Inferior parietal cortex (tissue), 1 donor: ENCODE measurements around the gene BPTF.
"Not testable (repeated sequence)": the region's sequence is repeated elsewhere in the genome, so short reads cannot be mapped to it uniquely, and the experiment has no call there.

ENCODE experiments used
- DNase-seq: peaks from one replicate; pipeline ENCODE4 v3.0.0-alpha.2; 2016; ENCODE audit errors: extremely low spot score

The BPTF gene

DNA sequence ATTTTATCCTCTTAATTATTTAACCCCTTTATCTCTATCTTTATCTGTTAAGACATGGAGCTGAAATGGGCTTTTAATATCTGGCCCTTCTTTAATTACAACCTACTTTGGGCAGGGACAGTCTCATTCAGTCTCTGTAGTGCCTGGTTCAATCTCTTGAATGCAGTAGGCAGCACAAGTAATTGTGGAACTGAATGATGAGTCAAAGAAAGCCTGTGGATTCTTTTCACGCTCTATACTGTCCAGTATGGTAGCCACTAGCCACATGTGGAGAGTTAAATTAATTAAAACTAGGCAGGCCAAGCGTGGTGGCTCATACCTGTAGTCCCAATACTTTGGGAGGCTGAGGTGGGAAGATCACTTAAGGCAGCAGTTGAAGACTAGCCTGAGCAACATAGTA lies 9.3 kb downstream of the BPTF start:
- DNase-seq: no peak

DNA sequence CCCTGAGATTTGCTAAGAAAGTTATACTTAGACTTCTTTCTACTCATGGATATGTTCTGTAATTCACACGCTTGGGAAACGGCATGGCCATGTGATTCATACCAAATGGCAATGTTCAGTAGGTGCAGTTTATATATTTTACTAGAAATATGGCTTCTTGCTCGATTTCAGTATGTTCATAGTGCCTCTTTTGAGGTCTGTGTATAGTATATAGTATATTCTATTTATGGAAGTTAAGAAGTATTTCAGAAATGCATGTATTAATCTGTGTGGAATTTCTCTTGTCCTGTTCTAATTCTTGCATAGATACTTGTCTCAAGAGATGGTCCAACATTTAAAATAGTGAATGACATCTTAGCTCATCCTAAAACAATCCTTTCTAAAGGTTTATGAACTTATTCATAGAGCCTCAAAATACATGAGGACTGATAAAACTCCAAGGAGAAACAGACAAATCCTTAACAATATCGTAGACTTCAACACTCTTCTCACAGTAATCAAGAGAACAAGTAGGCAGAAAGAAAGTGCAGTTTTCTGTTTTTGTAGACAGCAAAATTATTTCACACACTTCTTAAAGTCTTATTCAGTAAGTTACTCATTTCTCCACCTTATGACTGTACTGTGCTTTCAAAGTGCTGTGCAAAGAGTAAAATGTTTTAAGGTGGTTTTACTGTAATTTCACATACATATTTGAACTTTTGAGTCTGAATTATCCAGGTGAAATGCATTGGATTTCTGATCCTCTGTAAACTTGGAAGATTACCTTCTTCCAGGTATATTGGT lies 11.1 kb downstream of the BPTF start:
- no peak for DNase-seq

DNA sequence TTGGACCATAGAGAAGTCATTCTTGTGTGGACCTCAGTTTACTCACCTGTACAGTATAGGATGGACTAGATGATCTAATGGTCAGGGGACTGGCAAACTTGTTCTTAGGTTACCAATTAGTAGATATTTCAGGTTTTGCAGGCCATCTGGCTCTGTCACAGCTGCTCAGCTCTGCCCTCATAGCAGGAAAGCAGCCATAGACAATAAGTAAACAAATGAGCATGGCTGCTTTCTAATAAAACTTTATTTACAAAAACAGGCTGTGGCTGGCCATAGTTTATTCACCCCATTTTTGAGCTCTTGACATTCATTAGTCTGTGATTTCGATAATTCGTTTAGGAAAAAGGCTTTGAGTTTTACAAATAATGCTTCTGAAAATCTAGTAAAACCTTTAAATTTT lies 12.7 kb downstream of the BPTF start:
- DNase-seq: no peak

DNA sequence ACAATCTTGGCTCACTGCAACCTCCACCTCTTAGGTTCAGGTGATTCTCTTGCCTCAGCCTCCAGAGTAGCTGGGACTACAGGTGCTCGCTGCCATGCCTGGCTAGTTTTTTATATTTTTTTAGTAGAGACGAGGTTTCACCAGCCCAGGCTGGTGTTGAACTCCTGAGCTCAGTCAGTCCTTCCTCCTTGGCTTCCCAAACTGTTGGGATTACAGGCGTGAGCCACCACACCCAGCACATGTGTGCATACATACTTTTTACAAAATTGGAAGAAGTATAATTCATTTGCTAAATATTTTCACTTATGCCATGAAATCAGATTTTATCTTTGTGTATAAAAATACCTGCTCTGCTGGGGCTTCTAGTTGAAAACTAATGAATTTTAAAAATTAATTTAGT lies 13.2 kb downstream of the BPTF start:
- no peak for DNase-seq

DNA sequence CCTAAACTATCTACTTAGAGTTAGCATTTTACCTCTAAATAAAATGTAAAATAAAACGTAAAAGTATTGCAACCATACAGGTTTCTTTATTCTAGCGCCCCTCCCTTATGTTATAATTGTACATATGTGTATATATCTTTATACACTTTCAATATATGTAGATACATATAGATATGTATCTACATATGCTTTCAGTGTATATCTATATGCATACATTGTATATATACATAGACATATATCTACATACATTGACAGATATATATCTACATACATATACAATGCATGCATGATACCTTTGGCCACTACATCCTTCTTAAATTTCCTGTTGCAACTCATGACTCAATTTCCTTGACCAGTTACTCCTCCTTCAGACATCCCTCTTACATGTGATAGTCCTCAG lies 16.7 kb downstream of the BPTF start:
- no peak for DNase-seq

DNA sequence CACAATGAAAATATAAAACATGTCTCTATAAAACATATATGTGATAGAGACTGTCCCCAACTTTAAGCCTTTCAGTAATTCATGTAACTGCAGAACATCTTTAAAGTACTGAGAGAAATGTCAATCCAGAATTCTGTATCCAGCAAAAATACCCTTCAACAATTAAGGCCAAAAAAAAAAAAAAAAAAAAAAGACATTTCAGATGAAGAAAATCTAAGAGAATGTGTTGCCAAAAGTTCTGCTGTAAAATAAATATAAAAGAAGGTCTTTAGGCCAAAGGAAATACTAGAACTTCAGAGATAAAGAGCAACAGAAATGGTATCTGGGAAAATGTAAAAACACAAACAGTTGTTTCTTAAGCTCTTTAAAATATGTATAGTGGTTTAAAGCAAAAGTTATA lies 17.3 kb downstream of the BPTF start:
- no peak for DNase-seq

DNA sequence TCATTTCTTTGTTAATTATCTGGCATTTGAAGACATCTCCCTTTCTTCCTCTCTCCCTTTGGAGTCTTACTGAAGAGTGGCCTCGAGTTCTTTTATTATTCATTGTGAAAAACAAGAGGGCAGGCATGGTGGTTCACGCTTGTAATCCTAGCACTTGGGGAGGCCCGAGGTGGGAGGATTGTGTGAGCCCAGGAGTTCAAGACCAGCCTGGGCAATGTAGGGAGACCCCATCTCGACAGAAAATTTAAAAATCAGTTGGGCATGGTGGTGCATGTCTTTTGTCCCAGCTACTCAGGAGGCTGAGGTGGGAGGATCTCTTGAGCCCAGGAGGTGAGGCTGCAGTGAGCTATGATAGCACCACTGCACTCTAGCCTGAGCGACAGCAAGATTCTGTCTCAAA lies 20.1 kb downstream of the BPTF start:
- DNase-seq: no peak

DNA sequence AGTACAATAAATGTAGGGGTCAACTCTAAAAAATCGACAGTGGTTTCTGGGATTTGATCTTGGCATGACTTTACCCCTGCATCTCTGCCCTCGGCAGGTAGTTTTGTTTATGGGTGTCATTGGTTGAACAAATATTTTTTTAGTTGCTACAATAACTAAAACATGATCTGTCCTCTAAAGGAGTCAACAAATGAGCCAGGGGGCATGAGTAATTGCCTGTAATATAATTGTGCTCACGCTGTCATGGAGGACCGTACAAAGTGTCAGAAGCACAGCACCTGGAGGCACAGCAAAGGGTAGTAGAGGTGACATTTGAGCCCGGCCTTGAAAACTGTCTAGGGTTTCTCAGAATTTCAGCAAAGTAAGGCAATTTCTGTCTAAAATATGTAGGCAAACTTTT lies 22.9 kb downstream of the BPTF start:
- not testable (repeated sequence) for DNase-seq

DNA sequence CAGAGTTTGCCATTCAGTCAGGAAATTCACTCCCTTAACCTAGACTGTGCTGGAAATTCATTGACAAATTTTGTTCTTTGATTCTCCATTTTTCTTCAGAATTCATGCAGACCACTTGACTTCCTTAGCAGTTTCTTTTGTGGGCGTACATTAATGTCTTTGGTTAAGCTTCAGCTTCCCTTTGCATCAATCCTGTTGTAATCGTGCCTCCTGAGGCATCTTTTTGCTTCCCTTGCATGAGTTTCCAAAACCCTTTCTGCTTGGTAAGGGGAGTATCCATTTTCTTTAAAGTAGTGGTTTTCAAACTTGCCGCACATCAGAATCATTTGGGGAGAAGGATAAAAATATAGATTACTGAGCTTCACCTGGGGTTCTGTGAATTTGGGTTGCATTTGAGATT lies 23.5 kb downstream of the BPTF start:
- not testable (repeated sequence) for DNase-seq

DNA sequence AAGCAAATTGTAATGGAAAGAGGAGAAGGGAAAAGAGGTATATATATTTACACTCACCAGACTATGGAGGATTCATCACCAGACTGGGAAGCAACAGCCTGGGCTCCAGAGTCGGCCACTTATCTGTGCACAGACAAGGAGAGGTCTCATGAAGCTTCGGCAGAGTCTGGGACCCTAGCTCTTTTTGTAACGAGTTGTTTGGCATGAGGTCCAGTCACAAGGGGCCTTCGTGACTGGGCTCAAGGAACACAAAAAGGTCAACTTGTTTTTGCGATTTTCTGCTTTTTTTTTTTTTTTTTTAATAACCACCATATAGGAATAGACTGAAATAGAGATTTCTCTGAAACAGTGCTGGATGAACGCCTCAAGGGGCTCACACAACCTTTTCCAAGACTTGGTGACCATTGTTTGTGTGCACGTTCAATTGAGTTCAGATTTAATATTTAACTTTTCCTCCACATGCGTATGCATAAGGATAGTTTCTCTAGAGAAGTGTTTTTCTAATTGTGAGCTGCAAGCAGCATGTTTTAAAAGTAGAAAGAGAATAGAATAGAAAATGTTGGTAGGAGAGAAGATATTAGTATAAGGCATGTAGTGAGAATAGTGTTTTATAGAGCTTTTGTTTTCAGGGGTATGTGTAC lies 25.8 kb downstream of the BPTF start:
- no peak for DNase-seq

DNA sequence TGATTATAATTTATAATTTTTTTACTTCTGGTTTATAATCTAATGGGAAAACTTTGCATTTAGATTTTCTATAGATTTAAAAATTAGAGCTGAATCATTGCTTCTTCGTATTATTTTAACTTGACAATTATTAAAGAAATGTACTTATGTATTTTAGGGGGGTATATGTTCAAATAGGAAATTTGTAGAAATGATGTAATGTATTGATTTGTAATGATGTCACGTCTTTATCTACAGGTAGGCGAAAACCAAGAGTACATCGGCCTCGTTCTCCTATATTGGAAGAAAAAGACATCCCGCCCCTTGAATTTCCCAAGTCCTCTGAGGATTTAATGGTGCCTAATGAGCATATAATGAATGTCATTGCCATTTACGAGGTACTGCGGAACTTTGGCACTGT lies 28.4 kb downstream of the BPTF start:
- DNase-seq: no peak

DNA sequence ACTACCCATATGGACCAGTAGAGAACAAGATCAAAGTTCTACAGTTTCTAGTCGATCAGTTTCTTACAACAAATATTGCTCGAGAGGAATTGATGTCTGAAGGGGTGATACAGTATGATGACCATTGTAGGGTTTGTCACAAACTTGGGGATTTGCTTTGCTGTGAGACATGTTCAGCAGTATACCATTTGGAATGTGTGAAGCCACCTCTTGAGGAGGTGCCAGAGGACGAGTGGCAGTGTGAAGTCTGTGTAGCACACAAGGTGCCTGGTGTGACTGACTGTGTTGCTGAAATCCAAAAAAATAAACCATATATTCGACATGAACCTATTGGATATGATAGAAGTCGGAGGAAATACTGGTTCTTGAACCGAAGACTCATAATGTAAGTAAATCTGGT lies 29.1 kb downstream of the BPTF start:
- DNase-seq: no peak

DNA sequence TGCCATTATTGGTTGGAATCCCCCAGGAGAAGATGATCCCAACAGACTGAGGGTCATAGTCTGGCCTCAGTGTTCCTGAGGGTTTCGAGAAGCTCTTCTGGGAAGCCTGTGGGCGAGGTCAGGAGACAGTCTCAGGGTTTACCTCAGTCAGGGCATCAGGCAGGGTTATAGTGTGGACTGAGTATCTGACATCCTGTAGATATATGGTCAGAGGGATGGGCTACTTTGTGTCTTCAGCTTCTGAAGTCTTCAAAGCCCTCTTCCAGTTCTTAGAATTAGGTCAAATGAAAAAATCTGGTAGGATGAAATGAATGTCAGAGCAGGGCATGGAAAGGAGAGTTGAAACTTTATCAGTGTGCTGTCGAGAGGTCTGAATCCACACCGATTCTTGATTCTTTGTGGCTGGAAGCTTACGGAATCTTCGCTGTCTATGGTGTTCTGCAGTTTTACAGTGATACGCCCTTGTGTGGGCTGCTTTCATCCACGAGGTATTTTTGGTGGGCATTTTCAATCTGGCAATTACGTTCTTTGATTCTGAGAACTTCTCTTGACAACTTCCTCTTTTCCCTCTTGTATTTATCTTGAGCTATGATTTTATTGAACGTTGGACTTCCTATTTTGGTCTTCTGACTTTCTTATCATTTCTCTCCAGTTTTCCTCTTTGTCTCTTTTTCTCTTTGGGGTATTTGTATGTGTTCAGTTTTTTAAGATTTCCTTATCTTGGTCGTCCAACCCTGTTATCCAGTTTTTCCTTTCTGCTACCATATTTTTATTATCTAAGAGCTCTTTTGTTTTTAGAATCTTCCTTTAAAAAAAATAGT lies 30.4 kb downstream of the BPTF start:
- DNase-seq: no peak

DNA sequence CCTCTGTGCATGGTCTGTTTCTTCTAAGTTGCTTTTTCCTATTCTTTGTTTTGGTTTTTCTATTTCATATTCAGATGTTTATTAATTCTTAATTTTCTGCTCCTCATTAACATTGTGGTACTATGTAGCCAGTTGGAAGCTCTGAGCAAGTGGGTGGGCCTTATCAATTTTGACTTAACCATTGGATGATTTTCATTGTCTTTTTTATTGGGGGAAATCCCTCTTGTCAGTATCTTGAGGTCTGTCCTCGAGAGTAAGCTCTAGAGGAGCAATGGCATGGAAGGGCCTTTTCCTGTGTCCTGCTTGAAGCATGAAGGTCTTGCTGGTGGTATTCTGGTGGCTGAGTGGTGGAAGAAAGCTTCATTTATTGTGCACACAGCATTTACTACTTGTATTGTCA lies 31.1 kb downstream of the BPTF start:
- not testable (repeated sequence) for DNase-seq

DNA sequence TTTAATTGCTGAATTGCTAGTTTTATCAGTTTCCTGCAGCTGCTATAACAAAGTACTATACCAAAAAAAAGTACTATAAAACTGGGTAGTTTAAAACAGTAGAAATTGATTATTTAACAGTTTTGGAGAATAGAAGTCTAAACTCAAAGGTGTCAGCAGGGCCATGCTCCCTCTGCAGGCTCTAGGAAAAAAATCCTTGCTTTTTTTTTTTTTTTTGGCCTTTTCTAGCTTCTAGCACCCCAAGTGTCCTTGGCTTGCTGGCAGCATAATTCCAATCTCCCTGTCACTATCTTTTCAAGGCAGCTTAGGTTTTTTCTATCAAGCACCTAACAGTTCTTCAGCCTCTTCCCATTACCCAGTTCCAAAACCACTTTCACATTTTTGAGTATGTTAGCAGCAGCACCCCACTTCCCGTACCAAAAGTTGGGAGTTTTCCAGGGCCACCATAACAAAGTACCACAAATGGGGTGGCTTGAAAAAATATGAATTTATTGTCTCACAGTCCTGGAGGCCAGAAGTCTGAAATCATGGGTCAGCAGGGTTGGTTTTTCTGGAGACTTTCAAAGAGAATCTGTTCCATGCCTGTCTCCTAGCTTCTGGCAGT lies 37.4 kb downstream of the BPTF start:
- no peak for DNase-seq

DNA sequence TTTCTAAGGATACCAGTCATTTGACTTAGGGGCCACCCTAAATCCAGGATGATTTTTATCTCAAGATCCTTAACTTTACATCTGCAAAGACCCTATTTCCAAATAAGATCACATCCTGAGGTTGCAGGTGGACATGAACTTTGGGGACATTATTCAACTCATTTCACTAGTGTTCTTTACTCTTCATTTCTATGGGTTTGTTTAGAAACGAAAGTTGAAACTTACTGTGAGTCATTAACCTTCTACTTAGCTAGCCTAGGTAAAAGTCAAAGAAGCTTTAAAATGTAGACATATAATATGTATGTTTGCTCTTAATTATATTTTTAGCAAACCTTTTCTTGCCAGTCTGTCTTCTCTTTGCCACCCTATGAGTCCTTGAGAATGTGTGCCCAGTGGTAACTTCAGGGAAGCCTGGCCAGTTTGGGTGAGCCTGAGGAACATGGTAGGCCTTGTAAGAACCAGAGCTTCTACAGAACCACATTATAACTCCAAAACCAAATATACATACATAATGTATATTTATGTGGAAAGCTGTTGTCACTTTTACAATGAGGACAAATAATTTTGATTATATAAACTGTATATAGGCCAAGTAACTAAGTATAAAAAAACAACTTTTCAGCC lies 38.4 kb downstream of the BPTF start:
- no peak for DNase-seq

DNA sequence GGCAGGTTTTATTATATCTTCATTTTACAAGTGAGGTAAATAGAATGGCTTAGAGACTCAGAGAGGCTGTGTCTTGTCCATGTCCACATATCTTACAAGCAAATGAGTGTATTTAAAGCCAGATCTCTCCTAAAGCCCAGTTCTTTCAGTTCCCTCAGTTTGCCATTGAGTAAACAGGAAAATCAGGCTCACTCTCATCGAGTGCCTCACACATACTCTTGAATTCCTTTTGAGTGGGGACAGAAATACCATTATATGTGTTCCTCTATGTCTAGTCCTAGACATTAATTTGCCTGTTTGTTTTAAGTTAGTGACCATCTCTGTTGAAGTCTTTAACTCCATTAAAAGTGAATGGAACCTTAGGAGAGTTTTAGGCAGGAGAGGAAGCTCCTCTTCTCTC lies 40.1 kb downstream of the BPTF start:
- no peak for DNase-seq

DNA sequence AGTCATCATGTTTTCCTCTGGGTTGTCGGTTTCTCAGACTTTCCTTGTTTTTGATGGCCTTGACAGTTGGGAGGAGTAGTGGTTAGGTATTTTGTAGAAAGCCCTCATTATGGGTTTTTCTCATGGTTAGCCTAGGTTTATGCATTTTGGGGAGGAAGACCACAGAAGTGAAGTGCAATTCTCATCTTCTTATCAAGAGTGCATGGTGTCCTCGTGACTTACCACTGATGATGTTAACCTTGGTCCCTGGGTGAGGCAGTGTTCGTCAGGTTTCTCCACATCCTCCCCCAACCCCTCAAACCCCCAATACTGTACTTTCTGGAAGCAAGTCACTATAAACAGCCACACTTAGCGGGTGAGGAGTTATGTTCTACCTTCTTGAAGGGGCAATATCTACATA lies 42.3 kb downstream of the BPTF start:
- DNase-seq: no peak

DNA sequence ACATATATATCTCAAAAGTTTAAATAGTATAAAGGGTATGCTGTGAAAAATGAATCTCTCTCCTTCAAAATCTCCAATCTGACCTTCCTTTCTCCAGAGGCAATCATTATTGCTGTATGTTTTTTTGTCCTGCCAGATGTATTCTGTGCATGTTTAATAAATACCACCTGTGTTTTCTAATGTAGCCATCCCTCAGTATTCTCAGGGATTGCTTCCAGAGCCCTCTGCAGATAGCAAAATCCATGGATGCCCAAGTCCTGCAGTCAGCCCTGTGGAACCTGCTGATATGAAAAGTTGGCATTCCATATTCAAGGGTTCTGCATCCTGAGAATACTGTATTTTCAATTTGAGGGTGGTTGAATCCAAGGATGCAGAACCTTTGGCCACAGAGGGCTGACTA lies 42.9 kb downstream of the BPTF start:
- no peak for DNase-seq

DNA sequence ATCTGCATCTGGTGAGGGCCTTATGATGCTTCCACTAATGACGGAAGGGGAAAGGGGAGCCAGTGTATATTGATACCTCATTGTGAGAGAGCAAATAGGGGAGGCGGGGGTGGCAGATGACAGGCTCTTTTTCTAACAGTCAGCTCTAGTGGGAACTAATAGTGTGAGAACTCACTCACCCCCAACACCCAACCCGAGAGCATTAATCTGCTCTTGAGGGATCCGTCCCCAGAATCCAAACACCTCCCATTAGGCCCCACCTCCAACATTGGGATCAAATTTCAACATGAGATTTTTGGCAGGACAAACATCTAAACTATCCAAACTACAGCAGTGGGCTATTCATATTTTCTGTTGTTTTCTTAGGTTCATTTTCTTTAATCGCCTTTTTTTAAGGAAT lies 54.4 kb downstream of the BPTF start:
- no peak for DNase-seq

DNA sequence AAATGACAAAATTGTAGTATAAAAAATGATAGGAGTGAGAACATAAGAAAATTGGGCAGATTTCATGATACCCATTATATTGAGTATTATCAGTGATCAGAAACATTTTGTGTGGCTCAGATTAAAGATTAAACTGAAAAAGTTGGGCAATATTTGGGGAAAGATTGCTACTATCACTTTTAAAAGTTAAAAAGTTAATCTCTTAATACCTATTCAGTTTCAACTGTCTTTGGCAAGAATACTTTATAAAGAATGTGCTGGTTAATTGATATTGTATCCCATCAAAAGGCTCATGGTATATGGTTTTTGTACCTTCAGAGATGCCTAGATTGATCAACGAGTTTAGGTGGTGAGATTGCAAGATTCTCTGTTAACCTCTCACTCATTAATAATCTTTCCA lies 55.8 kb downstream of the BPTF start:
- DNase-seq: no peak

DNA sequence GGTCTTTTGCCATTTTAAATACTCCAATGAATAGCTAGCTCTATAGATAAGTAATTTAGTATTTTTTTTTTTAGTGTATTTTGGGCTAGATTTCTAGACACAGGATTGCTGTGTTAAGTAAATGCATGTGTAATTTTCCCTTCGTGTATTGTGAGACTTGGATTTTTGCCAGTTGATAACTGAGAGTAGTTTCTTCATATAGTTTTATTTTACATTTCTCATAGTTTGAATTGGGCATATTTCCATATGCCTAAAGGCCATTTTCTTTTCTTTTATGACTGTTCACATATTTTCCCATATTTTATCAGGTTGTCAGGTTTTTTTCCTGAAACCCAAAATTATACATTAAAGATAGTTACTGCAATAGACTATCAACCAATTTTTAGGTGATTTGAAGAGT lies 59.4 kb downstream of the BPTF start:
- no peak for DNase-seq
